Measurements from ENCODE around the gene GALK1.

GALK1 gene

GRCh38 chr17:75769536-75769935 is 4.5 kb upstream of the GALK1 start:
- no peaks in the 10 kb centered on the region for H3K27me3 ChIP-seq (ENCODE audit: low read depth, low read length)
- H3K4me2 ChIP-seq (ENCODE audit: low read length) = no peak overlapping the region
- H3K4me3 ChIP-seq (ENCODE audit: low read length) = no peak overlapping the region
- no peaks in the 10 kb centered on the region for H3K36me3 ChIP-seq (replicated peaks; ENCODE audit: low read depth, low read length)
- H2AFZ ChIP-seq (ENCODE audit: low read depth, low read length) = no peak overlapping the region
- H3K79me2 ChIP-seq (ENCODE audit: low read length) = no peaks in the 10 kb centered on the region
- H4K20me1 ChIP-seq (ENCODE audit: insufficient read depth, low read length) = no peaks in the 10 kb centered on the region
- H3K9ac ChIP-seq (ENCODE audit: low read length) = no peak overlapping the region
- H3K27ac ChIP-seq (ENCODE audit: low read length) = no peak overlapping the region
- H3K4me1 ChIP-seq (ENCODE audit: low read length) = peaks cover 3% of the 10 kb centered on the region; the same call in 1 of the 2 replicates
- TF ChIP-seq EZH2phosphoT487 (IDR thresholded peaks at IDR 0.05; ENCODE audit: low read depth) = no peak
- TF ChIP-seq CTCF (IDR thresholded peaks at IDR 0.05; ENCODE audit: low read depth, low read length) = no peak
- no peaks in the 10 kb centered on the region for H3K9me3 ChIP-seq (ENCODE audit: insufficient read depth, low read length)

GRCh38 chr17:75767881-75768280 is 2.9 kb upstream of the GALK1 start:
- H2AFZ ChIP-seq (ENCODE audit: low read depth, low read length) = no peak overlapping the region
- H3K4me1 ChIP-seq (ENCODE audit: low read length) = peaks cover 11% of the 10 kb centered on the region
- no peak overlapping the region for H3K4me2 ChIP-seq (ENCODE audit: low read length)
- no peak overlapping the region for H3K27ac ChIP-seq (ENCODE audit: low read length)
- no peaks in the 10 kb centered on the region for H3K79me2 ChIP-seq (ENCODE audit: low read length)
- no peaks in the 10 kb centered on the region for H3K27me3 ChIP-seq (ENCODE audit: low read depth, low read length)
- no peak for TF ChIP-seq EZH2phosphoT487 (IDR thresholded peaks at IDR 0.05; ENCODE audit: low read depth)
- no peak for TF ChIP-seq CTCF (IDR thresholded peaks at IDR 0.05; ENCODE audit: low read depth, low read length)
- no peak overlapping the region for H3K4me3 ChIP-seq (ENCODE audit: low read length)
- H3K9me3 ChIP-seq (ENCODE audit: insufficient read depth, low read length) = no peaks in the 10 kb centered on the region
- no peaks in the 10 kb centered on the region for H4K20me1 ChIP-seq (ENCODE audit: insufficient read depth, low read length)
- peaks cover 3% of the 10 kb centered on the region for H3K36me3 ChIP-seq (replicated peaks; ENCODE audit: low read depth, low read length)
- no peak overlapping the region for H3K9ac ChIP-seq (ENCODE audit: low read length)

GRCh38 chr17:75765981-75766380 is 989 bp upstream of the GALK1 start:
- no peak overlapping the region for H3K4me3 ChIP-seq (ENCODE audit: low read length)
- H3K36me3 ChIP-seq (replicated peaks; ENCODE audit: low read depth, low read length) = peaks cover 3% of the 10 kb centered on the region
- H3K4me1 ChIP-seq (ENCODE audit: low read length) = peaks cover 11% of the 10 kb centered on the region
- H3K27me3 ChIP-seq (ENCODE audit: low read depth, low read length) = no peaks in the 10 kb centered on the region
- TF ChIP-seq EZH2phosphoT487 (IDR thresholded peaks at IDR 0.05; ENCODE audit: low read depth) (no peak), CTCF (IDR thresholded peaks at IDR 0.05; ENCODE audit: low read depth, low read length) (no peak)
- no peak overlapping the region for H2AFZ ChIP-seq (ENCODE audit: low read depth, low read length)
- H3K27ac ChIP-seq (ENCODE audit: low read length) = no peak overlapping the region
- H3K9me3 ChIP-seq (ENCODE audit: insufficient read depth, low read length) = no peaks in the 10 kb centered on the region
- no peaks in the 10 kb centered on the region for H4K20me1 ChIP-seq (ENCODE audit: insufficient read depth, low read length)
- no peak overlapping the region for H3K9ac ChIP-seq (ENCODE audit: low read length)
- no peak overlapping the region for H3K4me2 ChIP-seq (ENCODE audit: low read length)
- H3K79me2 ChIP-seq (ENCODE audit: low read length) = no peaks in the 10 kb centered on the region

- Histone ChIP-seq H3K9me3 (ENCODE audit: insufficient read depth, low read length) (no peaks in the 10 kb centered on the region), H3K27ac (ENCODE audit: low read length) (no peak overlapping the region), H3K36me3 (replicated peaks; ENCODE audit: low read depth, low read length) (peaks cover 3% of the 10 kb centered on the region), H3K4me1 (ENCODE audit: low read length) (peaks cover 11% of the 10 kb centered on the region), H2AFZ (ENCODE audit: low read depth, low read length) (peak overlapping the region; percentile 60; the same call in 1 of the 2 replicates), H3K27me3 (ENCODE audit: low read depth, low read length) (no peaks in the 10 kb centered on the region), H3K4me3 (ENCODE audit: low read length) (peak overlapping the region; percentile 84), H3K79me2 (ENCODE audit: low read length) (no peaks in the 10 kb centered on the region), H3K9ac (ENCODE audit: low read length) (peak overlapping the region; percentile 86), H3K4me2 (ENCODE audit: low read length) (peak overlapping the region; percentile 94), H4K20me1 (ENCODE audit: insufficient read depth, low read length) (no peaks in the 10 kb centered on the region)
- TF ChIP-seq CTCF (IDR thresholded peaks at IDR 0.05; ENCODE audit: low read depth, low read length) (no peak), EZH2phosphoT487 (IDR thresholded peaks at IDR 0.05; ENCODE audit: low read depth) (no peak)
These were observed 628 bp downstream of the GALK1 start for GRCh38 chr17:75764417-75764710.

Data from OCI-LY3 (cell line).